SH-SY5Y (cell line): ENCODE data around the gene HOXD8.

Source experiments
- GATA2 ChIP-seq: IDR thresholded peaks from 2 replicates; pipeline ENCODE4 v1.6.1; 2011; ENCODE audit warnings: mild to moderate bottlenecking, low read depth, low read length
- GATA3 ChIP-seq: IDR thresholded peaks from 2 replicates; pipeline ENCODE4 v1.6.1; 2011; ENCODE audit warnings: low read depth, mild to moderate bottlenecking, low read length, moderate library complexity

- TF ChIP-seq GATA3: no peak
- no peak for TF ChIP-seq GATA2
Observed at GRCh38 chr2:176172895-176173566, 43.5 kb downstream of the HOXD8 start.
